ENCODE data around the gene KIAA0930.

DNA sequence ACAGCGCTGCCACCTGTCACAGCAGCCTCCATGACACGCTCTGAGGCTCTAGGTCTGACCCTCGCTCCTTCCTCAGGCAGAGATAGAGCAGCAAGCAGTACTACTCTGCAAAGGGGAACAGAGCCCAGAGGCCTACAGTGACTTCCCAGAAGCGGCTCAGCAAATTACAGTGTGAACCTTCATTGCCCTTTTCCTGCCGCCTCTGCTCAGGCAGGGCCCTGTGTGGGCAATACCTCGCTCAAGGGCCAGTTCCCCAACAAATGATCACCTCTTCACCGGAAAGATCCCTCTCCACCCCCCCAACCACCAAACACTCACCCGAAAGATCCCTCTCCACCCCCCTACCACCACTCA lies 12.3 kb downstream of the KIAA0930 start:
- TF ChIP-seq, protein P1, sequence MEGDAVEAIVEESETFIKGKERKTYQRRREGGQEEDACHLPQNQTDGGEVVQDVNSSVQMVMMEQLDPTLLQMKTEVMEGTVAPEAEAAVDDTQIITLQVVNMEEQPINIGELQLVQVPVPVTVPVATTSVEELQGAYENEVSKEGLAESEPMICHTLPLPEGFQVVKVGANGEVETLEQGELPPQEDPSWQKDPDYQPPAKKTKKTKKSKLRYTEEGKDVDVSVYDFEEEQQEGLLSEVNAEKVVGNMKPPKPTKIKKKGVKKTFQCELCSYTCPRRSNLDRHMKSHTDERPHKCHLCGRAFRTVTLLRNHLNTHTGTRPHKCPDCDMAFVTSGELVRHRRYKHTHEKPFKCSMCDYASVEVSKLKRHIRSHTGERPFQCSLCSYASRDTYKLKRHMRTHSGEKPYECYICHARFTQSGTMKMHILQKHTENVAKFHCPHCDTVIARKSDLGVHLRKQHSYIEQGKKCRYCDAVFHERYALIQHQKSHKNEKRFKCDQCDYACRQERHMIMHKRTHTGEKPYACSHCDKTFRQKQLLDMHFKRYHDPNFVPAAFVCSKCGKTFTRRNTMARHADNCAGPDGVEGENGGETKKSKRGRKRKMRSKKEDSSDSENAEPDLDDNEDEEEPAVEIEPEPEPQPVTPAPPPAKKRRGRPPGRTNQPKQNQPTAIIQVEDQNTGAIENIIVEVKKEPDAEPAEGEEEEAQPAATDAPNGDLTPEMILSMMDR (IDR thresholded peaks at IDR 0.05): no peak
- TF ChIP-seq EZH2 (IDR thresholded peaks at IDR 0.05; ENCODE audit: borderline replicate concordance, insufficient read depth, low read depth, low read length, poor library complexity, severe bottlenecking): no peak

Data from B cell (primary cell).